HepG2 (cell line): Measurements from ENCODE around the gene ZG16B. TPM values are rescaled to one million over a fixed set of nuclear protein-coding genes. Genes with fewer than 3 reads are reported as not detected.

Experiments used
- ATAC-seq: fragments of 200-7000 bp; cut with Tn5 transposase; 3 replicates; pipeline ENCODE4 v1.9.1; 2020; ENCODE audit warnings: mild to moderate bottlenecking, moderate library complexity
- BruUV-seq: library from RNA; stranded (reverse); fragments of 400-500 nt; replicated peaks from 2 replicates; lab custom pipeline; 2021; lab: Mats Ljungman, UMichigan
- CTCF ChIA-PET: fragments of 300-600 bp; formaldehyde crosslinking; extraction: SDS; loops from one replicate; lab custom pipeline; 2021; ENCODE audit warnings: low total read pairs, inconsistent platforms, low intra/inter-chr PET ratio; lab: Yijun Ruan, JAX
- POLR2A ChIA-PET: fragments of 350-600 bp; sonication (Branson Sonifier 250); formaldehyde crosslinking; loops from one replicate; lab custom pipeline; 2020; ENCODE audit warnings: antibody characterized with exemption, inconsistent platforms; lab: Yijun Ruan, JAX
- DNase-seq: peaks from one replicate; pipeline ENCODE4 v3.0.0-alpha.2; 2015; ENCODE audit warnings: low spot score
- FAIRE-seq: peaks from 3 replicates; lab custom pipeline; 2011; peaks lifted over from hg19 to GRCh38; lab: Jason Lieb, UNC
- H2AFZ ChIP-seq: one replicate; pipeline ENCODE4 v1.6.1; 2011; ENCODE audit warnings: low read length, inconsistent platforms
- H3K27ac ChIP-seq: fragments of 300-600 bp; 3 replicates; pipeline ENCODE4 v1.8.0; 2011; ENCODE audit warnings: mixed run types, mild to moderate bottlenecking, mixed read lengths, low read length, inconsistent platforms; ENCODE audit not compliant: insufficient read depth; ENCODE audit errors: extremely low read length
- H3K27me3 ChIP-seq, 2 experiments: fragments of 200-600 bp in 1 of 2; 2 replicates in 1 of 2; 3 replicates in 1 of 2; pipeline versions ENCODE4 v1.6.0 to v1.8.0; 2011; ENCODE audit warnings: low read length in 2 of 2, mild to moderate bottlenecking in 2 of 2, moderate library complexity in 2 of 2, inconsistent platforms in 1 of 2; ENCODE audit not compliant: insufficient read depth in 2 of 2, control insufficient read depth in 1 of 2
- H3K36me3 ChIP-seq, 2 experiments: fragments of 200-600 bp in 1 of 2; replicated peaks in 1 of 2; 2 replicates in 1 of 2; 3 replicates in 1 of 2; pipeline versions ENCODE4 v1.5.1 to v1.8.0; 2011; ENCODE audit warnings: low read length in 2 of 2, inconsistent platforms in 1 of 2; ENCODE audit not compliant: insufficient read depth in 2 of 2, control insufficient read depth in 1 of 2
- H3K4me1 ChIP-seq: 2 replicates; pipeline ENCODE4 v1.5.1; 2012; ENCODE audit warnings: low read length, inconsistent platforms; ENCODE audit not compliant: insufficient read depth
- H3K4me2 ChIP-seq: 2 replicates; pipeline ENCODE4 v1.6.0; 2011; ENCODE audit warnings: low read depth, low read length, inconsistent platforms
- H3K4me3 ChIP-seq, 3 experiments: fragments of 200-600 bp in 1 of 3; sonication (generic), shearing (Covaris generic) in 1 of 3; replicated peaks in 1 of 3; 2 replicates each; pipeline ENCODE4 v1.5.1; 2011 to 2016; ENCODE audit warnings: low read length in 3 of 3, inconsistent platforms in 2 of 3, low read depth in 2 of 3, mild to moderate bottlenecking in 2 of 3, control low read depth in 1 of 3, mixed read lengths in 1 of 3; ENCODE audit not compliant: insufficient read depth in 1 of 3
- H3K79me2 ChIP-seq: one replicate; pipeline ENCODE4 v1.6.1; 2011; ENCODE audit warnings: low read length, inconsistent platforms; ENCODE audit not compliant: insufficient read depth
- H3K9ac ChIP-seq: 2 replicates; pipeline ENCODE4 v1.6.0; 2011; ENCODE audit warnings: mild to moderate bottlenecking, low read depth, low read length, inconsistent platforms; ENCODE audit not compliant: insufficient read depth
- H3K9me3 ChIP-seq: 2 replicates; pipeline ENCODE4 v1.5.1; 2012; ENCODE audit warnings: mild to moderate bottlenecking, low read length
- H4K20me1 ChIP-seq: 2 replicates; pipeline ENCODE4 v1.6.0; 2011; ENCODE audit warnings: inconsistent platforms, mild to moderate bottlenecking, low read length, moderate library complexity; ENCODE audit not compliant: insufficient read depth
- BRF2 ChIP-seq: sonication (generic); formaldehyde crosslinking; IDR thresholded peaks from 2 replicates; pipeline ENCODE4 v1.8.1; 2022; ENCODE audit warnings: mild to moderate bottlenecking, missing genetic modification reagents
- KMT2A ChIP-seq: sonication (generic); formaldehyde crosslinking; IDR thresholded peaks from 2 replicates; pipeline ENCODE4 v1.4.0; 2020; ENCODE audit warnings: missing genetic modification reagents
- MEIS1 ChIP-seq: sonication (generic); formaldehyde crosslinking; IDR thresholded peaks from 2 replicates; pipeline ENCODE4 v1.9.0; 2021; ENCODE audit warnings: mild to moderate bottlenecking, missing genetic modification reagents, moderate library complexity, borderline replicate concordance
- SIX4 ChIP-seq: sonication (generic); formaldehyde crosslinking; IDR thresholded peaks from 2 replicates; pipeline ENCODE4 v1.4.0; 2020; ENCODE audit warnings: missing genetic modification reagents
- SNRNP70 ChIP-seq: fragments of 200-400 bp; formaldehyde crosslinking; IDR thresholded peaks from 2 replicates; pipeline ENCODE4 v1.6.1; 2017; ENCODE audit warnings: mild to moderate bottlenecking, low read depth, low read length, moderate library complexity
- SP140L ChIP-seq: sonication (generic); formaldehyde crosslinking; IDR thresholded peaks from 2 replicates; pipeline ENCODE4 v1.4.0; 2020; ENCODE audit warnings: missing genetic modification reagents, borderline replicate concordance
- TEAD3 ChIP-seq: optimal IDR thresholded peaks from 2 replicates; pipeline ENCODE3; 2016; ENCODE audit warnings: borderline replicate concordance
- THAP9 ChIP-seq: sonication (generic); formaldehyde crosslinking; IDR thresholded peaks from 2 replicates; pipeline ENCODE4; 2020; ENCODE audit warnings: missing genetic modification reagents, mild to moderate bottlenecking, borderline replicate concordance
- ZBTB1 ChIP-seq: sonication (generic); formaldehyde crosslinking; IDR thresholded peaks from 2 replicates; pipeline ENCODE4 v1.4.0; 2020; ENCODE audit warnings: missing genetic modification reagents, borderline replicate concordance
- ZBTB25 ChIP-seq: IDR thresholded peaks from 2 replicates; pipeline ENCODE4 v1.6.1; 2018; ENCODE audit warnings: missing genetic modification reagents
- ZBTB38 ChIP-seq: sonication (generic); formaldehyde crosslinking; IDR thresholded peaks from 2 replicates; pipeline ENCODE4 v1.5.1; 2020; ENCODE audit warnings: mild to moderate bottlenecking, missing genetic modification reagents
- ZFP36L2 ChIP-seq: sonication (generic); formaldehyde crosslinking; IDR thresholded peaks from 2 replicates; pipeline ENCODE4 v1.4.0; 2020; ENCODE audit warnings: missing genetic modification reagents
- ZNF446 ChIP-seq: sonication (generic); formaldehyde crosslinking; IDR thresholded peaks from 2 replicates; pipeline ENCODE4 v1.5.0; 2020; ENCODE audit warnings: mild to moderate bottlenecking, missing genetic modification reagents
- ZNF672 ChIP-seq: sonication (generic); formaldehyde crosslinking; IDR thresholded peaks from 2 replicates; pipeline ENCODE4 v1.8.1; 2022; ENCODE audit warnings: missing genetic modification reagents
- WGBS: methylation state at CpG from one replicate; pipeline ENCODE4 v1.1.6; 2017; ENCODE audit warnings: low lambda C conversion rate; 5-methylcytosine and 5-hydroxymethylcytosine counted together
- in situ Hi-C: cut with HindIII; loops from 2 replicates; pipeline ENCODE4 v1.10.0; 2017; ENCODE audit warnings: low pct_unique_long_range_greater_than_20kb; ENCODE audit not compliant: extremely low pct_ligation_motif_present
- intact Hi-C: fragments of 100-400 bp; cut with micrococcal nuclease; formaldehyde crosslinking; loops from one replicate; pipeline ENCODE4 v1.10.0; 2022; ENCODE audit not compliant: unreplicated experiment
- polyA plus RNA-seq, 8 experiments: library from polyadenylated mRNA; depleted of rRNA in 3 of 8; stranded (reverse) in 7 of 8; unstranded in 1 of 8; fragments of >200 nt; fragmentation: Illumina TruSeq in 4 of 8; extraction: Trizol in 4 of 8; gene quantifications; 2 replicates each; pipeline versions ENCODE4 v1.2.1 to v1.2.3, GENCODE V29; 2011 to 2016; ENCODE audit warnings: low read depth in 4 of 8, missing spikeins in 1 of 8, mixed read lengths in 1 of 8; ENCODE audit not compliant: insufficient read depth in 1 of 8
- total RNA-seq, 5 experiments: library from RNA; depleted of rRNA; stranded (reverse); fragments of >200 nt; fragmentation: Illumina TruSeq; extraction: Trizol; gene quantifications; 2 replicates each; pipeline ENCODE4 v1.2.3, GENCODE V29; 2016; ENCODE audit warnings: low read depth in 1 of 5

ZG16B gene
- total and polyA plus RNA-seq, 2 of the 13 experiments (the other 11 are each of a cell fraction or from before 2014, with no cell fraction given), result 1.5 to 11.3 TPM

- no TSS peak for BruUV-seq
- Histone ChIP-seq H3K4me1 (peaks cover 13% of the 10 kb centered on the region), H3K4me2 (no peak overlapping the region), H3K36me3 (no peaks in the 10 kb centered on the region), H3K4me3 (no peak overlapping the region), H3K27ac (no peak overlapping the region), H3K27me3 (peaks cover 5 to 53% of the 10 kb centered on the region in 2 experiments; a peak in 4 of 5 replicates), H3K9ac (no peak overlapping the region), H3K9me3 (no peaks in the 10 kb centered on the region), H2AFZ (no peak overlapping the region), H3K79me2 (no peaks in the 10 kb centered on the region), H4K20me1 (no peaks in the 10 kb centered on the region)
- in situ Hi-C loops (no loop called here), intact Hi-C loops (no loop called here)
- FAIRE-seq, result no peak
- WGBS, result 60% methylated on average over 2 of the region's 6 CpGs
- TF ChIP-seq ZBTB1 (no peak), SIX4 (CRISPR knock-in tag) (no peak), SP140L (CRISPR knock-in tag) (no peak), ZFP36L2 (CRISPR knock-in tag) (no peak), ZBTB38 (CRISPR knock-in tag) (no peak), ZNF446 (CRISPR knock-in tag) (no peak), BRF2 (CRISPR knock-in tag) (no peak), TEAD3 (CRISPR knock-in tag) (no peak), ZBTB25 (CRISPR knock-in tag) (no peak), SNRNP70 (no peak), ZNF672 (CRISPR knock-in tag) (no peak), KMT2A (no peak), THAP9 (no peak), MEIS1 (CRISPR knock-in tag) (no peak)
- ATAC-seq, result no peak
- no peak for DNase-seq
- CTCF ChIA-PET, result no interaction called here
- POLR2A ChIA-PET, result interaction anchor here (1.2 kb wide), 1 partner anchor 19 kb away, joined by 3 read pairs; the partner anchor contains the start of gene ZG16B
Observed at GRCh38 chr16:2810651-2811050, 19.5 kb upstream of the ZG16B start.
